ENCODE measurements around the gene RREB1.

Gene RREB1

DNA sequence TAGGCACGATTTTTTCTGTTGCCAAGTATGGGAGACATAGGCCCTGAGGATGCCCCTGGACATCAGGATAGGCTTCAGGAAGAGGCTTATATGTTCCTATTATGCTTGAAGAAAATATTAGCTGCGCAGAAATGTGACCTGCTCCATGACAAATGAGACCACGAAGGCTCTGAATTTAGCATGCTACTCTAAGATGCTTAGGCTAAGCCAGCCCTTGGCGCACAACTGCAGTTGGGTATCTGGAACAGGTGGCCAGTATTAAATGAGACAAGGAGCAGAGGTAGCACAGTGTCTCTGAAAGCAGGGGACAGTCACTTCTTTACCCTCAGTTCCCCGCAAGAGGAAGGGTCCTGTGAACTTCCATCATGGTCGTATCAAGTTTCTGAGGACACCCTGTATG, 90.0 kb downstream of the RREB1 start:
- DNase-seq: no peak

DNA sequence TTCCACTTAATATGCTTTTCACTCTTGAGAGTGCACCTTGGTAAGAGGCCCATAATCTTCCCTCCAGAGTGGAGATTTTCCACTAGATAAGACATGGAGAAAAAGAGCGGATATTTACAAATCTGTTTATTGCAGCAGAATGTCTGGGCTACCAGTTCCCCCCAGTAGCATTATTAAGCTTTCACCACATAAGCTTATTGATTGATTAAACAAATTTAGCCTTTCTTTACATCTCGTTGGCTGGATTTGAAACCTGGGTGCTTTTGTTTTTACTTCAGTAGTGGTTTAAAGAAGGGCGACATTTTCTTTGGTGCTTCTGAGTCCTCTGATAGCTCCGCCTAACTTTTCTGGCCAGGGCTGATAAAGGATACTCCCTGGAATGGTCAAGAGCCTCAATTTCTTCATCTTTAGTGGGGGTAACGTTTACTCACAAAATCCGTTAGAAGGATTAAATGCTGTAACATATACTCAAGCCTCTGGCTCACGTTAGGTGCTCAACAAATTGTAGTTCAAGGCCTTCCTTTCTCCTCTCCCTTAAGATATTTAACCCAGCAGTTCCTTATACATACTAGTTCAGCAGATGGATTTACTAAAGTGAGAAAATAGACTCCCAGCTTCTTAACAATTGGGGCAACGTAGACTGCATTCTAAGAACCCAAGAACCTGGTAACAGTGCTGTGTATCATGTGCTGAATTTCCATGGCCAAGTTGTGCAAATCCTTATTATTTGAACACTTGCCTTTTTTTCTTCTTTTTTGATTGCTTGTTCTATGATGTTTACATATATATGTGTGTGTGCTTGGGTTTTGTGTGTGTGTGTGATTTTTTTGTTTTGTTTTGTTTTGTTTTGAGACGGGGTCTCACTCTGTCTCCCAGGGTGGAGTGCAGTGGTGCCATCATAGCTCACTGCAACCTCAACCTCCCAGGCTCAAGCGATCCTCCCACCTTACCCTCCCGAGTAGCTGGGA, 91.4 kb downstream of the RREB1 start:
- DNase-seq: no peak

DNA sequence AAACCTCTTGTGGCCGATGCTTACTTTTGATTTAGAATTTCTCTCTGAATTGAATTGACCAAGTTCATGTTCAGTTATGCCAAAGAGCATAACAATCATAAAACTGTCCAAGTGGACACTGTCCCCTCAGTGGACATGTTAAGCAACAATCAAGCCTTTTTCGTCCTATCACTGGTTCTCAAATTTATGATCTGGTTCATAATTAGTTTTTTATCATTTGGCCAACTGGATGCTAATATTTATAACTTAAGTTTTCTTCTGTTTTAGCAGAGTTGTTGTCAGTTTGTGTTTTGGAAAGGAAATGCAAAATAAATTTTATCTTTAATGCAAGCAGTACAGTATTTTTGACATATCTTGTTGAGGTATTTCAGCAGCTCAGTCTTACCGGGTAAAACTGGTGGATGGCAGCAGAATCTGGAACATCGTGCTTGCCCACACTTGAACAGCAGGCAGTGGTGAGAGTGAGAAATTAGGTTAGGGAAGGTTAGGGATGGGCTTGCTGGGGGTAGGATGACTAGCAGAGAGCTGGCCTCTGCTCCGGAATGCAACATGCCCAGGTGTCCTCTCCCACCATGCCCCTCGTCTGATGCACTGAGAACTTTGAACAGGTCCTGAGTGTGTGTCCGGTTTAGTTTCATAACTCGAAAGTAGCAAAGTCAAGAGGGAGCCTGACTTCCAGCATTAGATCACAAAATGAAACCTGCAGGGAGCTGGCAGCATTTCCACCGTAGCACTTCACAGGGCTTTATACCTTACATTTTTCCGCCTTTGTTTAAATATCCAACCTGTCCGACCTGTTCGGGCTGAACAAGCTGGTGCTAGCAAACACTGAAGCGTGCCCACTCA, 93.1 kb downstream of the RREB1 start:
- DNase-seq: no peak

DNA sequence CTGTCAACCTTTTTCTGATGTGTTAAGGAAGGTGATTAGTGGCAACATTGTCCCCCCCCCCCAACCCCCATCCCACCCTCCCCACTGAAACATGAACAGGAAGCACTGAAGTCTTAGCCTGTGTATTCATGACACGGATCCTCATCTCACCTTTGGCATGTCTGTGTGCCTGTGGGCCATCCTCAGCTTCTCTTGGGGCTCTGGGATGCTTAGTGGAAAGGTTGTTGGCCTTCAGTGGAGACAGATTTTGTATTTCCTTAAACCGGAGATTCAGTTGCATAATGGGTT, 93.6 kb downstream of the RREB1 start:
- DNase-seq: no peak

DNA sequence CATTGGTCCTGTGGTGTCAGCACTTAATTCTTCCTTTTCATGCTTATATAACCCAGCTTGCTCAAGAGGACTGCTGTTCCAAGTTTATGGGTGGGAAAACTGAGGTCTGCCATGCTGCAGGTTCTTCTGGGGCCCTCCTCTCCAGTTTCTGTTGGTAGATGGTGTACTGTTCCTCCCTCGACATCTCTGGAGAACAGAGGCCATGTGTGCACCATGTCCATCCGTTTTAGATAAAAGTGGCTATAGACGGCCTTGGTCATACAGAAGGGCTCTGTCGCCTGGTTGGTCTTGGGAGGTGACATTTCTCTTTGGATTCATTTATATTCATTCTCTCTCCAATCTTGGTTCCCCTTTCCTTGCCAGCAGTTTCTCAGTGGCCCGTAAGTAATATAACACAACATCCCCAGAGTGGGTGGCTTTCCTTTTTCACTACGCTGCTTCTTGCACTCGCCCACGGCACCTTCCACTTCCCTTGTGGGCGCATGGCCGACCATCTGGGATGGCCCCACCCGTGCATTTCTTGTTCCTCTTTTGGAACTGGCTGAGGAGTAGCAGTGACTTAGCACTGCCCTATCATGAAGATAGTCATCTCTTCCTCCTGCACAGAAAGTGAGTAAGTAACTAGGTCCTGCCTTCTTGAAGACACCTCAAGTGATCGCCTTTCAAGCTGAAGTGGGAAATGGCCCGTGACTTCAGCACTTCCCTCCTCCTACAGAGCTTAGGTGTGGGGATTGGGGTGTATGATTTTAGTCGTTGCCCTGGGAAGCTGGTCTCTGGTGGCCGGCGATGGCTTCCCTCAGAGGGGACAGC, 94.2 kb downstream of the RREB1 start:
- DNase-seq: peak; percentile 12

DNA sequence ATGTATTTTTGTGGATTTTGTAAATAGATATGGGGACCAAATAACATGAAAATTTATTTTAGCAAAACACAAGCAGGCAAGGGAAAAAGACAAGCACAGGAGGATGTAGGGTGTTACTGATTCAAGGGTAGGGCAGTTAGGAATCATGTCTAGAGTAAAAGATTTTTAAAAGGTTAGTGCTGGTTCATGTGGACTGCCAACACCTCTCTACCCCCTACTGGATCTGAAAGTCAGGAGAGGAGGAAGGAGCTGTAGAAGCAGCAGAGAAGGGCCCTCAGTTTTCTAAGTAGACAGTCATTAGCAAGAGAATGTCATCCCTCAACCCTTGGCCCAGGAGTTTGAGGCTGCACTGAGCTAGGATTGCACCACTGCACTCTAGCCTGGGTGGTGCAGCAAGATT, 95.2 kb downstream of the RREB1 start:
- no peak for DNase-seq

DNA sequence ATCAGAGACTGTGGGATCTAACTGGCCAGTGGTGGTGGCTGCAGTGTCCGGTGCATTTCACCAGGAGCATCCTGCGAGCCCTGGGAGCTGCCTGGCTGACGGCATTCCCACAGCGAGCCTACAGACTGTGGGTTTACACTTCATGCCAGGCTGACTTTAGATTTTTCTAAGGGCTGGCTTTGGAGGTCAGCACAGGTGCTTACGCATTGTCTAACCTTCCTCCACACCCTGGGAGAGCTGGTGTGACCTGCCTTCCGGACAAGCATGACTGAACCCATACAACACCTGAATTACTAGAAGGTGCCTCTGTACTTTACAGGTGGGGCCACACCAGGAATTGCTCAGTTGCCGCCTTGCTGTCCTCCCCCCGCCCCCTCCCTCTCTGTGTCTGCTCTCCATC, 96.2 kb downstream of the RREB1 start:
- no peak for DNase-seq

DNA sequence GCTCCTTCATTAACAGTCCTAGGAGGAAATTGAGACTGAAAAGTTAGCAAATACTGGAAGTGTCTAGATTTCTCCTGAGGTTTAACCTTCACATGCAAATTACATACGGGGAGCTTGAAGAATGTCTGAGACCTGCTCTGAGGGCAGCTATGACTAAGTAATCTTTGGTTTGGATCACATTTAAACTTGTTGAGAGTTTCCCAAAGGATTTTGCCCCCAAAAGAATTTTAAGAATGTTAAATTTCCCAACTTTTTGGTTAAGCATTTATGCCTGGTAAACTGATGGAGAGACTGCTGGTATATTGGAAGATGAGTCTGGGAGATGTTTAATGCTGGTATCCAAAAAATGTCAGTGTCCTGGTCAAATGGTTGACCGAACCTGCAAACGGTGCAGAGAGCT, 97.0 kb downstream of the RREB1 start:
- no peak for DNase-seq

DNA sequence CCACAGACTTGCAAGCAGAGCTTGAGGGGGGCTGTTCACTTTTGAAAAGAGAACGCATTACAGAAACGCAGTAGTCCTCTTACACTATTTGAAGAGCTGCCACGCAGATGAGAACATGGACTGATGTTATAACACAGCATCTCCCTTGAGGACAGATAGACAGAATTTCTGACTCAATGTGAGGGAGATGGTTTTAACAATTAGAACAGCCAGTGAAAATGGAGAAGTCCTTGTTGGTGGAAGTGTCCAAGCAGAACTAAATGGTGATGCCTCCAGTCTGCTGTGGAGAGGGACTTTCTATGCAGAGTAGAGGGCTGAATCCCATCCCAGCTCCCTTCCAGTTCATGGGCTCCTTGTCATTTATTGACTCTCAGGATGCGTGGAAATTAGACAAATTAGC, 100.0 kb downstream of the RREB1 start:
- DNase-seq: no peak

DNA sequence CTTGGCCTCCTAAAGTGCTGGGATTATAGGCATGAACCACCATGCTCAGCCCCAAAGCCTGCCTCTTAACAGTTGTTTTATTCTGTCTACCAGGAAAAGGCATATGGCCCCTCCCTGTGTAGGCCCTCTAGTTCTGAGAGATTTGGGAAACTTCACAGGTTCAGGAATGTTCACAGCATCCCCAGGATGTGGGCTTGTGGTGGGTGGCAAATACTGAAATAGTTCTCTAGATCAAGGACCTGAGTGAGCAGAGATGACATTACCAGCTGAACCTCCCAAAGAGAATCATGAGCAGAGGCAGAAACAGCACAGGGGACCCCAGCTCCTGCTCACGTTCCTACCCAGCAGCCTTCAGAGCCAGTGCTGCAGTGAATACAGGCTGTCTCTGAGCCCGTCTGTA, 105.7 kb downstream of the RREB1 start:
- DNase-seq: no peak

DNA sequence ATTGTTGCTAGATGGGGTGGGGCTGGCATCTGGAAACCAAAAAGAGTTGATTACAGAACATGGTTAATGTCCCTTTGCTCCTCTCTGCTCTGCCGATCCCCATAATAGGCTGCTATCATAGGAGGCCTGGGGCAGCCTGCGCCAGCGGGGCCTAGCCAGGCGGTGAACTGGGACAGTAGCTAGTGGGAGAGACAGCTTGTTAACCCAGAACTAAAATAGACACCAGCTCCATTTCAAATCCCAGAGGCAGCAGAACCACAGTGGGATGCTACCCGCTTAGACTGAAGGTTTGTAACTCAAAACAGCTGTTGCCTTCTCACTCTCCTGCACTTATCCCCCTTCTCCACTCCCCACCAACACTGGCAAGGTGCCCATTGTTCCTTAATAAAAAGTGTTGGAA, 106.7 kb downstream of the RREB1 start:
- no peak for DNase-seq

DNA sequence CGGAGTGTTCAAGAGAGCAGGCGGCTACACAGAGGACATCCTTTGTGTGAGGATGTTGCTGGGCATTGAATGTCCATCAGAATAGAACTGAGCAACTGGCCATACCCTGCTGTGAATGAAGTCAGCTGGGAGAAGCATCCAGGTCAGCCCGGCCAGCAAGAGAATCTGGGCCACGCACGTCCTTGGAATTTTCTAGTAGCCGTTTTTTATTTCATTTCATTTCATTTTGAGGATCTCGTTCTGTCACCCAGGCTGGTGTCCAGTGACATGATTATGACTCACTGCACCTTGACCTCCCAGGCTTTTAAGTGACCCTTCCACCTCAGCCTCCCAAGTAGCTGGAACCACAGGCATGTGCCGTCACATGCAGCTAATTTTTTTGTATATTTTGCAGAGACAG, 107.4 kb downstream of the RREB1 start:
- DNase-seq: no peak

DNA sequence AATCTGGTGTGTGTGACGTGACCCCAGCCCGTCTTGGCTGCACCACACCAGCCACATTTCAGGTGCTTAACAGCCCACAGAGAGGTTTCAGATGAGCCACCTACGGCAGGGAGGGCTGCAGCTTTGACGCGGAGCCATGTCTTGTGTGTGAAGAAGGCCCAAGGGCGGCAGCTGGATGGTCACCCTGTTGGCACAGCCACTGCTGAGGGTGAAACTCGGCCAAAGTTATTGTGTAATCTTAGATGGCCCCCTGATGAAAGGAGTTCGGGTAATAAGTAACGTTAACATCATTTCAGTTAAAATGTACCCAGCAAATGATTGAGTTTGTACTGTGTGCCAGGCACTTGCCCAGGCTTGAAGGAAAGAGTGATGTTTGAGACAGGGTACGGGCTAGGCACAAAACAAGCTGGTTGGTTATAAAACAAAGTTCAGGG, 108.1 kb downstream of the RREB1 start:
- DNase-seq: no peak

DNA sequence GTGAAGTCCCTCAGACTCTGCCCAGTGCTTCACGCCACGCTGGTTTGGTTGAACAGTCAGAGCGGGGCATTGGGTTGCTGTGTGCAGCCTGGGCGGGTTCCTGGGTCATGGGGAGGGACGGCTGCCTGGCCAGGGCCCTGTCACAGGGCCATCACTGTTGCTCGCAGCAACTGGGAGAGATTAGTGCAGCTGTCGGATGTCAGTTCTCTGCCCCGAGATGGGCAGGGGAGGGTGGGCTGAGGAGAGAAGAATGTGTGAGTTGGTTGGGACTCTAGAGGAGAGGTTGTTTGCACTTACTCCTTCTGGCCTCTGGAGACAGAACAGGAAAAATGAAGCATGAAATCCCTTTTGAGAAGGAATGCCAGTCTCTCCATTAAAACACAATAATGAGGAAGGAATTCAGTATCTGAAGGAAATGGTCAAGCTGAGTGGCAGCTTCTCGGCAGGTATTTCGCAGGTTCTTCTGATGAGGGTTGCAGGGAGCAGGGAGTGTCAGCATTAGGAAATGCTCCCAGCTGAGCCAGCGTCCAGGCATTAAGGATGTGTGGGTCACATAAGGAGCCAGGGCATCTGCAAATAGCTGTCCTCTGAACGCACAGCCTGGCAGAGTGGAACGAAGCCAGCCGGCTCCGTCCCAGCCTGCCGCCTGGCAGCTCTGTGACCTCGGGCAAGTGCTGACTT, 109.3 kb downstream of the RREB1 start:
- no peak for DNase-seq

DNA sequence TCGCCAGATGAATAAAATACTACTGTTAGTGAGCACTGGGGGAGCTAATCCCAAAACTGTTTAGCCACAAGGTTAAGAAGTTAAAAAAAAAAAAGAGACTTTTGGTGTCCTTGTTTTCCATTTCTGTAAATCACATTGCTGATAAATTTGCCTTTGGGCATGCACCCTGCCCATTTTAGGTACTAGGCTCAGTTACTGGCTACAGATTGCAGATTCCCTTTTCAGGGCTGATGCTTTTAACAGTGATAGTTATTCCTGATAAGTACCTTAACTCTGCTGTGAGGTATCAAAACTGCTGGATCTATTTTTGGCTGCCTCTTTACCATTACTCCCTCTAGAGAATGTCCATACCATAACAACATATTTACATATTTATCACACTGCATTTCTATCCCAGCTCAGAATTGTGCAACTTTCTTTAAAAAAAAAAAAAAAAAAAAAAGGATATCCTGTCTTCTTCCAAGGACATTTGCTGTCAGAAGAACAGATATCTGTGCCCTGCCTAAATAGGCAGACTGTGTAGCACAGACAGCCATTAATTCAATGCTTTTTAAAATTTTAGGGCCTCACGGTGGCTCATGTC, 110.7 kb downstream of the RREB1 start:
- DNase-seq: no peak

DNA sequence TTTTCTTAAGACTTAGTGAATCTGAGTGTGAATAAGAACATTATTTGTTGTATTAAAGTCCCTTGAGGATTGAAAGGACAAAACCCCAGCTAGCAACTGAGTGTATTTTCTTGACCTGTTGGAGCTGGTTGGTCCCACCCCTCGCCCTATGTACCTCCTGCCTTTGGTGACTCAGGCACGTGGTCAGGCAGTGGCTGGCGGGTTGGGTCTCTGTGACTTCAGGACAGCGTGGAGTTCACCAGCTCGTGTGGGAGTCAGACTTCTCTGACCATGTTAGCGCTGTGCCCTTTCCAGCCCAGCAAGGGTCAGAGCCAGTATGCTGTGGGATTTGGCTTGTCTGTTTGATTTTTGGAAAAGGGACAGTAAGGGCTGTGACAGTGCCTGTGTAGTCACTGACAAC, 111.5 kb downstream of the RREB1 start:
- no peak for DNase-seq

DNA sequence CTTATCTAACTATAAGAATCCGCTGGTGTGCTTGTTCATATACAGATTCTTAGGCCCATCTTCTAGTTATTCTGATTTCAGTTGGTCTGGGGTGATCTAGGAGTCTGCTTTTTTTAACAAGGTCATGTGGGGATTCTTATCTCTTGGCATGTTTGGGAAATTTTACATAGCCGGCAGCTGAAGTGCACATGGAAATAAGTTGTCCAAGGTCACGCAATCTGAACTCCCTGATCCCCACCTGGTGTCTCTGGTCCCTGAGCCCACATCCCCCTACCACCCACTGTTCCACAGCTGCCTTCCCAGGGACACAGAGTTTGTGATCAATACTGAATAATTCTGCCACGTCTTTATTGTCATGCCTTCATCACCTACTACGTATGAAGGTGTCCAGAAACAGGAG, 114.4 kb downstream of the RREB1 start:
- no peak for DNase-seq

DNA sequence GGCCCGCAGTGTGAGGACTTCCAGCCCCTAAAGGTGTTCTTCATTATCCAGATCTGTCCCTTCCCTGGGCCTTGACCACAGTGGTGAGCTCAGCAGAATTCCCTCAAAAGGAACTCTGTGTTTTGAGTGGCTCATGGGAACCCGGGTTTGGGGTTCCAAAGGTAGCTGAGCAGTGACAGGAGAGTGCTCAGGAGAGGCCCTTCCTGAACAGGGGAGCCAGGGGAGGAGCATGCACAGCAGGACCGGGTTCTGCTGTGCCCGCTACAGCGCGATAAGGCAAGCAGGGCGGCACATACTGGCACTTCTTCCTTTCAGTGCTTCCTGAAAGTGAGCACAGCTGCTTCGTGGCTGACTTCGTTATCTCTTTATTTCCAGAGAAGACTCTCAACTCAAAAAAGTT, 117.0 kb downstream of the RREB1 start:
- no peak for DNase-seq

DNA sequence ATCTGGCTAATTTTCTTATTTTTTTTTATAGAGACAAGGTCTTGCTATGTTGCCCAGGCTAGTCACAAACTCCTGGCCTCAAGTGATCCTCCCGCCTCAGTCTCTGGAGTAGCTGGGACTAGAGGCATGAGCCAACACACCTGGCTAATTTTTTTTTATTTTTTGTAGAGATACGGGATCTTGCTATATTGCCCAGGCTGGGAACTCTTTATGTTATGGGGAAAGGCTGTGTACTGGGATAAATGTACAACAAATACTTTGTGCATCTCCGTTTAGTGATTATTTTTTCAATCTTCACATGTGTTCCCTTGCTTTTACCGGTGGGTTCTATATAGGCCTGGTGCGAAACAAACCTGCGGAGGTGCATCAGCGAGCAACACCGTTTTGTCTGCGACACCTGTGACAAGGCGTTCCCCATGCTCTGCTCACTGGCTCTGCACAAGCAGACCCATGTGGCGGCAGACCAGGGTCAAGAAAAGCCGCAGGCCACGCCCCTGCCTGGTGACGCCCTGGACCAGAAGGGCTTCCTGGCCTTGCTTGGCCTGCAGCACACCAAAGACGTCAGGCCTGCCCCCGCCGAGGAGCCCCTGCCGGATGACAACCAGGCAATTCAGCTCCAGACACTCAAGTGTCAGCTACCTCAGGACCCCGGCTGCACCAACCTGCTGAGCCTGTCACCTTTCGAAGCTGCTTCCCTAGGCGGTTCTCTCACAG, 121.1 kb downstream of the RREB1 start:
- DNase-seq: no peak

DNA sequence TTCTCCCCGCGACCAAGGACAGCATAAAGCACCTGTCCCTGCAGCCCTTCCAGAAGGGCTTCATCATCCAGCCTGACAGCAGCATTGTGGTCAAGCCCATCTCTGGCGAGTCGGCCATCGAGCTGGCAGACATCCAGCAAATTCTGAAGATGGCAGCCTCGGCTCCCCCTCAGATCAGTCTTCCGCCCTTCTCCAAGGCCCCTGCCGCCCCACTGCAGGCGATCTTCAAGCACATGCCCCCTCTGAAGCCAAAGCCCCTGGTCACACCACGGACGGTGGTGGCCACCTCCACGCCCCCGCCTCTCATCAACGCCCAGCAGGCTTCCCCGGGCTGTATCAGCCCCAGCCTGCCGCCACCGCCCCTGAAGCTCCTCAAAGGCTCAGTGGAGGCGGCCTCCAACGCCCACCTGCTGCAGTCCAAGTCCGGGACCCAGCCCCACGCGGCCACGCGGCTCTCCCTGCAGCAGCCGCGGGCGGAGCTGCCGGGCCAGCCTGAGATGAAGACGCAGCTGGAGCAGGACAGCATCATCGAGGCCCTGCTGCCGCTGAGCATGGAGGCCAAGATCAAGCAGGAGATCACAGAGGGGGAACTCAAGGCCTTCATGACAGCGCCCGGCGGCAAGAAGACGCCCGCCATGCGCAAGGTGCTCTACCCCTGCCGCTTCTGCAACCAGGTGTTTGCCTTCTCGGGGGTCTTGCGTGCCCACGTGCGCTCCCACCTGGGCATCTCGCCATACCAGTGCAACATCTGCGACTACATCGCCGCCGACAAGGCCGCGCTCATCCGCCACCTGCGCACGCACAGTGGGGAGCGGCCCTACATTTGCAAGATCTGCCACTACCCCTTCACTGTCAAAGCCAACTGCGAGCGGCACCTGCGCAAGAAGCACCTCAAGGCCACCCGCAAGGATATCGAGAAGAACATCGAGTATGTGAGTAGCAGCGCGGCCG, 121.9 kb downstream of the RREB1 start:
- DNase-seq: no peak

DNA sequence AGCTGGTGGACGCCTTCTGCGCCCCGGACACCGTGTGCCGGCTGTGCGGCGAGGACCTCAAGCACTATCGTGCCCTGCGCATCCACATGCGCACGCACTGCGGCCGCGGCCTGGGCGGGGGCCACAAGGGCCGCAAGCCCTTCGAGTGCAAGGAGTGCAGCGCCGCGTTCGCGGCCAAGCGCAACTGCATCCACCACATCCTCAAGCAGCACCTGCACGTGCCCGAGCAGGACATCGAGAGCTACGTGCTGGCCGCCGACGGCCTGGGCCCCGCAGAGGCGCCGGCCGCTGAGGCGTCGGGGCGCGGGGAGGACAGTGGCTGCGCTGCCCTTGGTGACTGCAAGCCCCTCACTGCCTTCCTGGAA, 122.5 kb downstream of the RREB1 start:
- no peak for DNase-seq

Measured in stimulated activated CD4-positive, alpha-beta T cell treated with anti-CD3 and anti-CD28 coated beads, Interleukin-1b, Interleukin-23, amount 100 ng/mL, for 48 hours (primary cell).